Measurements from ENCODE around the gene RPS16.
A peak's percentile ranks its signal among the peaks of the same experiment; 100 is the strongest.

Gene RPS16

DNA sequence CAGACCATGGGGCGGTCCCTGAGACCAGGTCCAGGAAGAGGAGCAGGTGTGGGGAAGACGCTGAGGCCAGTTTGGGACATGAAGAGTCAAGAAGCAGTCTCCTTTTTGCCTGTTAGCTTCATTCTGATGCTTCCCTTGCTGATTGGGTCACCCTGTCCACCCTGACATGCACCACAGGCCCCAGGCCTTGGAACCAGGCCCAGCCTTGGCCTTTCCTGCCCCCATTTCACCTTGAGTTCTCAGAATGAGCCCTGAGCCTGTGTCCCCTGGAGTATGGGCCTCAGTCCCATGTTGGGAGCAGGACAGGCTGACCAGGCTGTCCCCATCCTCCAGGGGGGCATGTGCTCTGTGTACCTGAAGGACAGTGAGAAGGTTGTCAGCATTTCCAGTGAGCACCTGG is 40.0 kb upstream of the RPS16 start:
- no peak for TF ChIP-seq RAD21 (IDR thresholded peaks at IDR 0.05; ENCODE audit: low read depth)
- TF ChIP-seq TEAD4 (IDR thresholded peaks at IDR 0.05), result no peak
- TF ChIP-seq TCF12 (IDR thresholded peaks at IDR 0.05; ENCODE audit: low read depth), result no peak
- TF ChIP-seq, protein P1, sequence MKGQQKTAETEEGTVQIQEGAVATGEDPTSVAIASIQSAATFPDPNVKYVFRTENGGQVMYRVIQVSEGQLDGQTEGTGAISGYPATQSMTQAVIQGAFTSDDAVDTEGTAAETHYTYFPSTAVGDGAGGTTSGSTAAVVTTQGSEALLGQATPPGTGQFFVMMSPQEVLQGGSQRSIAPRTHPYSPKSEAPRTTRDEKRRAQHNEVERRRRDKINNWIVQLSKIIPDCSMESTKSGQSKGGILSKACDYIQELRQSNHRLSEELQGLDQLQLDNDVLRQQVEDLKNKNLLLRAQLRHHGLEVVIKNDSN (IDR thresholded peaks at IDR 0.05), result no peak
- TF ChIP-seq CEBPB (IDR thresholded peaks at IDR 0.05), result no peak
- TF ChIP-seq ZBTB7A (IDR thresholded peaks at IDR 0.05; ENCODE audit: low read depth), result no peak
- TF ChIP-seq TAF1 (IDR thresholded peaks at IDR 0.05; ENCODE audit: low read depth), result no peak
- TF ChIP-seq NFIC (IDR thresholded peaks at IDR 0.05), result no peak
- TF ChIP-seq, protein P2, sequence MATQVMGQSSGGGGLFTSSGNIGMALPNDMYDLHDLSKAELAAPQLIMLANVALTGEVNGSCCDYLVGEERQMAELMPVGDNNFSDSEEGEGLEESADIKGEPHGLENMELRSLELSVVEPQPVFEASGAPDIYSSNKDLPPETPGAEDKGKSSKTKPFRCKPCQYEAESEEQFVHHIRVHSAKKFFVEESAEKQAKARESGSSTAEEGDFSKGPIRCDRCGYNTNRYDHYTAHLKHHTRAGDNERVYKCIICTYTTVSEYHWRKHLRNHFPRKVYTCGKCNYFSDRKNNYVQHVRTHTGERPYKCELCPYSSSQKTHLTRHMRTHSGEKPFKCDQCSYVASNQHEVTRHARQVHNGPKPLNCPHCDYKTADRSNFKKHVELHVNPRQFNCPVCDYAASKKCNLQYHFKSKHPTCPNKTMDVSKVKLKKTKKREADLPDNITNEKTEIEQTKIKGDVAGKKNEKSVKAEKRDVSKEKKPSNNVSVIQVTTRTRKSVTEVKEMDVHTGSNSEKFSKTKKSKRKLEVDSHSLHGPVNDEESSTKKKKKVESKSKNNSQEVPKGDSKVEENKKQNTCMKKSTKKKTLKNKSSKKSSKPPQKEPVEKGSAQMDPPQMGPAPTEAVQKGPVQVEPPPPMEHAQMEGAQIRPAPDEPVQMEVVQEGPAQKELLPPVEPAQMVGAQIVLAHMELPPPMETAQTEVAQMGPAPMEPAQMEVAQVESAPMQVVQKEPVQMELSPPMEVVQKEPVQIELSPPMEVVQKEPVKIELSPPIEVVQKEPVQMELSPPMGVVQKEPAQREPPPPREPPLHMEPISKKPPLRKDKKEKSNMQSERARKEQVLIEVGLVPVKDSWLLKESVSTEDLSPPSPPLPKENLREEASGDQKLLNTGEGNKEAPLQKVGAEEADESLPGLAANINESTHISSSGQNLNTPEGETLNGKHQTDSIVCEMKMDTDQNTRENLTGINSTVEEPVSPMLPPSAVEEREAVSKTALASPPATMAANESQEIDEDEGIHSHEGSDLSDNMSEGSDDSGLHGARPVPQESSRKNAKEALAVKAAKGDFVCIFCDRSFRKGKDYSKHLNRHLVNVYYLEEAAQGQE (IDR thresholded peaks at IDR 0.05; ENCODE audit: low read depth), result no peak
- TF ChIP-seq, protein P3, sequence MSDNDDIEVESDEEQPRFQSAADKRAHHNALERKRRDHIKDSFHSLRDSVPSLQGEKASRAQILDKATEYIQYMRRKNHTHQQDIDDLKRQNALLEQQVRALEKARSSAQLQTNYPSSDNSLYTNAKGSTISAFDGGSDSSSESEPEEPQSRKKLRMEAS (IDR thresholded peaks at IDR 0.05), result no peak
- TF ChIP-seq CREB1 (IDR thresholded peaks at IDR 0.05; ENCODE audit: low read depth), result no peak

DNA sequence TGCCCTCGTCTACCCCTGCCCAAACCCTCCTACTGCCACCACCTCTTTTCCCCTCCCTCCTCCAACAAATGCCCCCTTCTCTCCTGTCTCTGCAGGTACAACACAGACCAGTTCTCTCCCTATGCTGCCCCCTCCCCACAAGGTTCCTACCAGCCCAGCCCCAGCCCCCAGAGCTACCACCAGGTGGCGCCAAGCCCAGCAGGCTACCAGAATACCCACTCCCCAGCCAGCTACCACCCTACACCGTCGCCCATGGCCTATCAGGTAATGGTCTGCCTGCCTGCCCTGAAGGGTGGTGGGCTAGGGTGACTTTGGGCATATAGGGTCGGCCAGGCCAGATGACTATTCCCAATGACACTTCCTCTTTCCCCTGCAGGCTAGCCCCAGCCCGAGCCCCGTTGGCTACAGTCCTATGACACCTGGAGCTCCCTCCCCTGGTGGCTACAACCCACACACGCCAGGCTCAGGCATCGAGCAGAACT is 38.4 kb upstream of the RPS16 start:
- no peak for TF ChIP-seq YY1 (IDR thresholded peaks at IDR 0.05; ENCODE audit: low read depth)
- peak; percentile 38; the same call in 1 of the 2 replicates for TF ChIP-seq RAD21 (IDR thresholded peaks at IDR 0.05; ENCODE audit: low read depth)
- TF ChIP-seq TAF1 (IDR thresholded peaks at IDR 0.05; ENCODE audit: low read depth), result no peak
- no peak for TF ChIP-seq NFIC (IDR thresholded peaks at IDR 0.05)

DNA sequence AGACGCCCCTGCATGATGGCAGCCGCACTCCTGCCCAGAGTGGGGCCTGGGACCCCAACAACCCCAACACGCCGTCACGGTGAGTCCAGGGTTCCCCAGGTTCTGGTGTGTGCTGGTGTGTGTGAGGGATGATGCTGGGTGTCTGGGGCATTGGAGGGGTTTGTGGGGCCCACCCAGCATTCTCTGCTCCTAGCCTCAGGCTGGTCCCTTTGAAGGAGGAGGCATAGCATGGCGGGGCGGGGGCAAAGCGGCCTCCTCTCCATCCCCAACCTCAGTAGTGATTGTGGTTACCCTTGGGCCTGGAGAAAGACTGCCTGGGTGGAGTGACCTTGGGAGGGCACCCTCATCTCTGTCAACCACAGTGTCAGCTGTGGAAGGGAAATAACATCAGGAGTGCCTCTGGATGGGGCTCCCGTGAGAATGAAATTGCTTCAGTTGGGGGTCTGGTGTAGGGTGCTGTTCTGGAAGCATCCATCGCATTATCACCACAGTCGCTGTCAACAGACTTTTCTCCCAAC is 37.8 kb upstream of the RPS16 start:
- TF ChIP-seq TAF1 (IDR thresholded peaks at IDR 0.05; ENCODE audit: low read depth) (no peak), CREB1 (IDR thresholded peaks at IDR 0.05; ENCODE audit: low read depth) (no peak), RAD21 (IDR thresholded peaks at IDR 0.05; ENCODE audit: low read depth) (no peak), TEAD4 (IDR thresholded peaks at IDR 0.05) (no peak), YY1 (IDR thresholded peaks at IDR 0.05; ENCODE audit: low read depth) (no peak), EGR1 (IDR thresholded peaks at IDR 0.05) (no peak)
- TF ChIP-seq, protein P1 (IDR thresholded peaks at IDR 0.05), result no peak
- TF ChIP-seq, protein P3 (IDR thresholded peaks at IDR 0.05), result no peak

DNA sequence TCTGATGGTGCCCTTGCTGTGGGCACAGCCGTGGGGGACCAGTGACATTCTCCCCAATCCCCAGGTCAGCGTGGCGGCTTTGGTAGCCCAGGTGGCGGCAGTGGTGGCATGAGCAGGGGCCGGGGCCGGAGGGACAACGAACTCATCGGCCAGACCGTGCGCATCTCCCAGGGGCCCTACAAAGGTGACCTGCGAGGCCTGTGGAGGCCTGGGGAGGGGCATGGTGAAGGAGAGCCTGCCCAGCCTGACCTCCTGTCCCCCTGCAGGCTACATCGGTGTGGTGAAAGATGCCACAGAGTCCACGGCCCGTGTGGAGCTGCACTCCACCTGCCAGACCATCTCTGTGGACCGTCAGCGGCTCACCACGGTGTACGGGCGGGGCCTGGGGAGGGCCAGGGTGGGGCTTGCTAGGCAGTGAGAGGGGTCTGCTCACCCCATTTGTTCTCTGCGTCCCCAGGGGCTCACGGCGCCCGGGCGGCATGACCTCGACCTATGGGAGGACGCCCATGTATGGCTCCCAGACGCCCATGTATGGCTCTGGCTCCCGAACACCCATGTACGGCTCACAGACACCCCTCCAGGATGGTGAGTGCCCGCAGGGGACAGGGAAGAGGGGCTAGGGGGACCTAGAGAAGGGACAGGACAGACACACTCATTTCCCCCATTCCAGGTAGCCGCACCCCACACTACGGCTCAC is 37.1 kb upstream of the RPS16 start:
- no peak for TF ChIP-seq YY1 (IDR thresholded peaks at IDR 0.05; ENCODE audit: low read depth)
- TF ChIP-seq ZBTB7A (IDR thresholded peaks at IDR 0.05; ENCODE audit: low read depth), result no peak
- no peak for TF ChIP-seq TCF12 (IDR thresholded peaks at IDR 0.05; ENCODE audit: low read depth)
- TF ChIP-seq EGR1 (IDR thresholded peaks at IDR 0.05), result no peak
- TF ChIP-seq NFIC (IDR thresholded peaks at IDR 0.05), result no peak
- no peak for TF ChIP-seq TAF1 (IDR thresholded peaks at IDR 0.05; ENCODE audit: low read depth)
- TF ChIP-seq RAD21 (IDR thresholded peaks at IDR 0.05; ENCODE audit: low read depth), result no peak
- TF ChIP-seq FOXM1 (IDR thresholded peaks at IDR 0.05; ENCODE audit: borderline replicate concordance, low read depth), result no peak
- TF ChIP-seq TEAD4 (IDR thresholded peaks at IDR 0.05), result no peak
- TF ChIP-seq, protein P2 (IDR thresholded peaks at IDR 0.05; ENCODE audit: low read depth), result no peak
- TF ChIP-seq CEBPB (IDR thresholded peaks at IDR 0.05), result no peak
- TF ChIP-seq EP300 (IDR thresholded peaks at IDR 0.05; ENCODE audit: borderline replicate concordance), result no peak
- TF ChIP-seq, protein P3 (IDR thresholded peaks at IDR 0.05), result no peak
- TF ChIP-seq, protein P1 (IDR thresholded peaks at IDR 0.05), result no peak

DNA sequence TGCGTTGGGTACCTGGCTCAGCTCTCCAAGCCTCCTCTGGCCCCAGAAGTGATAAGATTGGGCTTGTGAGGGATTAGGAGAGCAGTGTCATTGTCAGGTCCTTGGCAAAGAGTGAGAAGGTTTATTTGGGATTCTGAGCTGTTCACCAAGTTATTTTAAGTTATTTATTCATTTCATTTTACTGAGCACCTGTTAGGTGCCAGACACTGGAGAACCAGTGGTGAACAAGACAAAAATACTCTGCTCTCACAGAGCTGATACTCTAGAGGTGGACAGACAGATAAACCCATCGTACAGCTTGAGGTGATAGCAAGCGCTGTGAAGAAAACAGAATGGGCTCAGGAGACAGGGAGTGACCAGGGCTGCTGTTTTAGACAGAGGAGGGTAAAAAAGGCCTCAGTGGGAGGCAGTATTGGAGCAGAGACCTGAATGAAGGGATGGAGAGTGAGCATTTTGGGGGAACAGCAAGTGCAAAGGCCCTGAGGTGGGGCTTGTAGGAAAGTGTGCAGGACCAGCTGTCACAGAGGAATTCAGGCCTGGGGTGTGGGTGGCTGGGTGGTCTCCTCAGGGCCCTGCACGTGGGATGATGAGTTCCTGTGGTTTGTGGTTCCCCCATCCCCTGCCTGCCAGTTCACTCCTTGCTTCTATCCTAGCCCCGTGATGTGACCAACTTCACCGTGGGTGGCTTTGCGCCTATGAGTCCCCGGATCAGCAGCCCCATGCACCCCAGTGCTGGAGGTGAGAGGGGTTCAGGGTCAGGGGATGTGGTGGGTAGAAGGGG is 36.2 kb upstream of the RPS16 start:
- TF ChIP-seq, protein P3 (IDR thresholded peaks at IDR 0.05), result no peak
- TF ChIP-seq YY1 (IDR thresholded peaks at IDR 0.05; ENCODE audit: low read depth) (no peak), ZBTB7A (IDR thresholded peaks at IDR 0.05; ENCODE audit: low read depth) (no peak), NFIC (IDR thresholded peaks at IDR 0.05) (no peak), CREB1 (IDR thresholded peaks at IDR 0.05; ENCODE audit: low read depth) (no peak), RAD21 (IDR thresholded peaks at IDR 0.05; ENCODE audit: low read depth) (no peak), CEBPB (IDR thresholded peaks at IDR 0.05) (no peak), EGR1 (IDR thresholded peaks at IDR 0.05) (no peak), TCF12 (IDR thresholded peaks at IDR 0.05; ENCODE audit: low read depth) (no peak), FOXM1 (IDR thresholded peaks at IDR 0.05; ENCODE audit: borderline replicate concordance, low read depth) (no peak), EP300 (IDR thresholded peaks at IDR 0.05; ENCODE audit: borderline replicate concordance) (no peak), TEAD4 (IDR thresholded peaks at IDR 0.05) (no peak), TAF1 (IDR thresholded peaks at IDR 0.05; ENCODE audit: low read depth) (no peak)
- TF ChIP-seq, protein P1 (IDR thresholded peaks at IDR 0.05), result no peak
- TF ChIP-seq, protein P2 (IDR thresholded peaks at IDR 0.05; ENCODE audit: low read depth), result no peak
